Measurements from ENCODE around the gene PLXNA4.

PLXNA4 gene

DNA sequence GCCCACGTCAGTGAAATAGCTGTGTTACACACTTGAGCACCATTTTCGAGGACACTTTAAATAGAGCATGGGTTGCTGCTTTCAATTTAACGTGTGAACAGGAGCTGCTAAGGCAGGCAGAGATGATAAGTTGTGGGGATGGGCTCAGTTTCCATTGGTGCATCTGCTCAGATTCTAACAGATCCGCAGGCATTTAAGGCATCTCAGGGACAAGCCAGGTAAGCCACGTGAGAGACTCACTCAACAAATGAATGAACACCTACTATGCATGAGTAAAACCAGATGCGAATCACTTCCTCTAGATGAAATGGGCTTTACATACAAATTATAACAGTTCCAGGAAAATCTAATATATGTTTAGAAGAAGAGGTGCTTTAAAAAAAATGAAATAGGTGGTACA lies 34.6 kb downstream of the PLXNA4 start:
- H3K4me1 Mint-ChIP-seq (ENCODE audit: low read depth), result peaks cover 9% of the 10 kb centered on the region
- no peaks in the 10 kb centered on the region for H3K27me3 Mint-ChIP-seq
- H3K27ac Mint-ChIP-seq, result no peak overlapping the region
- H3K36me3 Mint-ChIP-seq (ENCODE audit: low read depth), result no peaks in the 10 kb centered on the region
- H3K4me3 Mint-ChIP-seq, result no peak overlapping the region
- no peaks in the 10 kb centered on the region for H3K9me3 Mint-ChIP-seq

DNA sequence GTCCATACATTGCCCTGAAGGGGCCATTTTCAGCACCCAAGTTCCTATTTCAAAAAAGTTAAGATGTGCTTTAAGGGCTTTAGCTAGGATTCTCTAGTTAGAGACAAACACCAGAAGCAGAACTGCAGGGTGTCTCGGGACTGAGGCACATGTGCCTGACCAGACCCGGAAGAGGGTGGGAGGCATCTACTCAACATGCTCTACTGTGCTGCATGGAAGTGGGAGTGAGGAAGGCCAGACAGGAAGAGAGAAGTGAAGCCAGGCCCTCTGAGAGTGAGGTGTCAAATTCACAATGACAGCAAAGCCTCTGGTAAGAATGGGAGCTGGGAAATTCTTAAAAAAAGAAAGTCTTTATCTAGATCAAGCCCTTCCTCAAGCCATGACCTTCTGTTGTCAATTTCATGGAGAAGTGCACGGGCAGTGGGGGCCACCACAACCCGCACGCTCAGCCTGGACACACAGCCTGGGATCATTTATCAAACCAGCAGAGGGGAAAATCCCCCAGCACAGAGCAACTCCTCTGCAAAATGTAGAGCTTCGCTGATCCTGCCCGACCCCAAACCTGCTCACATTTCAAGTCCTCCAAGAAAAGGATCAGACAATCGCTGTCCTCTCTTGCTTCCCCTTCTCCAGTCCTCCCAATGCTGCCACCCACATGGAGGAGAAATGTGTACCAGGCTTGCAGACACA lies 38.7 kb downstream of the PLXNA4 start:
- Mint-ChIP-seq H3K27me3 (no peaks in the 10 kb centered on the region), H3K36me3 (ENCODE audit: low read depth) (no peaks in the 10 kb centered on the region), H3K9me3 (no peaks in the 10 kb centered on the region), H3K27ac (no peak overlapping the region), H3K4me1 (ENCODE audit: low read depth) (no peaks in the 10 kb centered on the region), H3K4me3 (no peak overlapping the region)

DNA sequence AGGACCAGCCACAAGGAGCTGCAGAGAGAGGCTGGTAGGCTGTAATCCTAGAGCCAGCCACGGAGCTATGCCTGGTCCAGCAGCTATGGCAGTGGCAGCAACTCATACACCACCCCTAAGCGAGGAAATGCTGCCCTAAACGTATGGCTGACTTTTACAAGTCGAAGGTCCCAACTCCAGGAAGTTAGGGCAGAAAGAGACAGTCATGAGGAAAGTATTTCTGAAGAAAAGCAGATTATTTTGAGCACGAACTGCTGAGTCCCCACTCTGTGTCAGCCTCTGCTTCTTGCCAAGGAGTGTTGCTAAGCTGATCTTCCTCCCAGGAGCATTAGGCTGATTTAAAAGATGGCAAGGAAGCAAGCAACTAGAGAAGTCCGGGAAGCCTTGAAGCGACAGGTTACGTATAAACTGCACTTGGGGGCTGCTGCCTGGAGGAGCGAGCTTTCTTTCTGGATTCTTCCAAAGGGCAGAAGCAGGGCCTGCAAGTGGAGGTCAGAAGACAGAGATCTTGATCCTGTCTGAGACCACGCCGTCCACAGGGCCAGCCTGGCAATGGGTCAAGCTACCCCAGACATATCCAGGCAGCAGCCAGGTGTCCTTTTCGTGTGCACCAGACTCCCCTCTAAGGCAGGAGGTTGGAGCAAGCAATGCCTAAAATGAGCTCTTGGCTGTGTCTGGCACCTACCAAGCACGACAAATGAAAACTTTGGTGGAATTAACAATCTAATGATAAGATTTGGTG lies 39.4 kb downstream of the PLXNA4 start:
- Mint-ChIP-seq H3K27me3 (no peaks in the 10 kb centered on the region), H3K36me3 (ENCODE audit: low read depth) (no peaks in the 10 kb centered on the region), H3K4me3 (no peak overlapping the region), H3K27ac (no peak overlapping the region), H3K4me1 (ENCODE audit: low read depth) (no peaks in the 10 kb centered on the region), H3K9me3 (no peaks in the 10 kb centered on the region)

DNA sequence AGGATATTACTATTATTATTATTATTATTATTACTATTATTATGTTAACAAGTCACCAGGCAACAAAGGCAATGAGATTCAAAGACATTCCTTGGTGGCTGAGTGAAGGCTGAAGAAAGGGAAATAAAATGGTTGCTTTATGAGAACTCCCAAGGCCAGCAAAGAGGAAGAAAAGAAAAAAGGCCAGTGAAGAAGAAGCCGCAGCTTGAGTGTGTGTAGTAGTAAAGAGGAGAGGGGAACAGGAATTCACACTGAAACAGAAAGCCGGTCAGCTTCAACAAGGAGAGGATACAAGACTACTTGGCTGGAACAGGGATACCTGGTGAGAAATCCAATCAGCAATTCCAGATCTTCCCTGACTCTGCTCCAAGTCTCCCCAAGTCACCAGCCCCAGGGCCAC lies 42.4 kb downstream of the PLXNA4 start:
- Mint-ChIP-seq H3K27ac (no peak overlapping the region), H3K4me3 (no peak overlapping the region), H3K27me3 (no peaks in the 10 kb centered on the region), H3K9me3 (no peaks in the 10 kb centered on the region), H3K36me3 (ENCODE audit: low read depth) (no peaks in the 10 kb centered on the region), H3K4me1 (ENCODE audit: low read depth) (peaks cover 6% of the 10 kb centered on the region)

DNA sequence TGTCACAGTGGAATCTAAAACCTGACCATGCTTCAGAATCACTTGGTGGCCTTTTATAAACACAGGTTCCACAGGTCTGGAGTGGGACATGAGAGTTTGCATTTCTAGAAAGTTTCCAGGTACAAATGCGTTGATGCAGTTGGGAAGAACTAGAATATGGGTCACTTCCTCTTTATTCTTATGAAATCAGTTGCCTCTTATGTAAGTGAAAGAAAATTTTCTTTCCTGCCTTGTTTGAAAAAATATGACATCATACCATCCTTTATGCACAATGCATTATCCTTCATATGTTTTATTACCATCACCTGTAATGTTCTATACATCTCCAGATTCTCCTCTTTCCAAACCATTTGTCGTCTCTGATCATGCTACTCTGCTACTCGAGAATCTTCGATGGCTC lies 44.0 kb downstream of the PLXNA4 start:
- Mint-ChIP-seq H3K4me3 (no peak overlapping the region), H3K27ac (no peak overlapping the region), H3K4me1 (ENCODE audit: low read depth) (peaks cover 6% of the 10 kb centered on the region), H3K36me3 (ENCODE audit: low read depth) (no peaks in the 10 kb centered on the region), H3K27me3 (no peaks in the 10 kb centered on the region), H3K9me3 (no peaks in the 10 kb centered on the region)

DNA sequence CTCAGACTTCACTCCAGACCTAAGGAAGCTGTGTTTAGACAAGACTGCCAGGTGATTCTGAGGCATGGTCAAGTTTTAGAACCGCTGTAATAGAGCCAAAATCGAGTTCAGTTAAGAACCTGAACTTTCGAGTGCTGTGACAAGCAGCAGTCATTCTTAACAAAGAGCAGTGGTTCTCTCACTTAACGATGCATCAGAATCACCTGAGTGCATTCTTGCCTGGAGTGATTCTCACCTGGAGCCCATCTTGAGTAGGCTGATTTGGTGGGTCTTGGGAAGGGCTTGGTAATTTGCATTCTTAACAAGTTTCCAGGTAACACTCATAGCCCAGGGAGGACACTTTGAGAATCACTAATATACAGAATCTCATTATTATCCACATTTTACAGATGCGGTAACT lies 44.7 kb downstream of the PLXNA4 start:
- no peaks in the 10 kb centered on the region for H3K9me3 Mint-ChIP-seq
- H3K27me3 Mint-ChIP-seq, result no peaks in the 10 kb centered on the region
- H3K4me3 Mint-ChIP-seq, result no peak overlapping the region
- no peaks in the 10 kb centered on the region for H3K36me3 Mint-ChIP-seq (ENCODE audit: low read depth)
- H3K4me1 Mint-ChIP-seq (ENCODE audit: low read depth), result peaks cover 7% of the 10 kb centered on the region
- no peak overlapping the region for H3K27ac Mint-ChIP-seq

DNA sequence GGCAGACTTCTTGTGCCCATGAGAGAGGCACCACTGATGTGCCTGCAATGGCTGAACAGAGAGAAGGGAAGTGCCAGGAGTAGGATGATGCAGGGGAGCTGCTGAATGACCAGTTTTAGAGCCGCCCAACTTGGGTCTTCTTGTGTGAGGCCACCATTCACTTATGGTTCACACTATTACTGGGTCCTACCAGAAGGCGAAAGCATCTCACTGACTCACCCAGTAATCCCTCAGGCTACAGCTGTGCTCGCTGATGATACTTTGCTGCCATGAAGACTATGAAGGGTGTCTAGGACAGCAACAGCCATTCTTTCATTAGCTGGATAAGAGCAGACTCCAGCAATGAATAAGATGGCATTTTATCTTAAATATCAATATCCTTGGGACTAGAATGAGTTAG lies 47.6 kb downstream of the PLXNA4 start:
- Mint-ChIP-seq H3K27me3 (no peaks in the 10 kb centered on the region), H3K27ac (no peak overlapping the region), H3K9me3 (no peaks in the 10 kb centered on the region), H3K4me1 (ENCODE audit: low read depth) (peaks cover 16% of the 10 kb centered on the region), H3K36me3 (ENCODE audit: low read depth) (no peaks in the 10 kb centered on the region), H3K4me3 (no peak overlapping the region)

DNA sequence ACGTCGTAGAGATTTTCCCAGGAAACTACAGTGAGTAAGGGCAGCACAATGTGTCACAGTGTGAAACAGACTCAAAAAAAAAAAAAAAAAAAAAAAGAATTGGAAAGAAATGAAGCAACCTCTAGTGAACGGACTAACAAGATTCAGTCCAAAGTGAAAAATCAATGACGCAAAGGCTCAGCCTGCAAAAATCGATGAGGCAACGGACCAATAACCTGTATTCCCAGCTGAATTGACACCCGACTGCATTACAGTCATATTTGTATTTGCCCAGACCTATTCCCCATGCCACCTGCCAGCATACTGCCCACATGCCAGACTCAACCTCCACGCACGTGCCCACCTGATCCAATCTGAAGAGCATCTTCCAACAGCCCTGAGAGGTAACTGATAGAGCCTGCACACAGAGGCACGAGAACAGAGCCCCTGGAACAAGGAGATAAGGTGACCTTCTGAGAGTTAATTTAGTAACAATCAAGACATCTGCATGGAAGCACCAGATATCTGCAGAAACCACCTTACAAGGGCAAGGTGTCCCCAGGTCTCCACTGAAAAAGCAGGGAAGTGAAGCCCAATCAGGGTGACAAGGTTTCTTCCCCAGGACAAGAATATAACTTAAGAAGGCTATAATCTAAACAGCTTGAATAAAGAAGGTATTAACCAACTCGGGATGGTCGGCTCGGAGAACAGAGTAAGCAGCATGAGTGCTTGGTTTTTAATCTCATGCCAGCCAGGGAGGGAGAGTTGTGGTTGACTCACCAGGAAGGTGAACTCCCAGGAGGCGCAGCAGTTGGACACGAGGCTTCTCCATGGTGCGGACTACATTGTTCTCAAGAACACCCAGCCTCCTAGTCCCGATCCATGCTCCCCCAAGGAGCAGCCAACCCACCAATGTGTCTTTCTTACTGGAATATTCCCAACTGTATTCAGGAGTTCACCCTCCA lies 48.5 kb downstream of the PLXNA4 start:
- peaks cover 16% of the 10 kb centered on the region for H3K4me1 Mint-ChIP-seq (ENCODE audit: low read depth)
- no peaks in the 10 kb centered on the region for H3K9me3 Mint-ChIP-seq
- no peak overlapping the region for H3K4me3 Mint-ChIP-seq
- H3K27ac Mint-ChIP-seq, result no peak overlapping the region
- no peaks in the 10 kb centered on the region for H3K27me3 Mint-ChIP-seq
- H3K36me3 Mint-ChIP-seq (ENCODE audit: low read depth), result no peaks in the 10 kb centered on the region

DNA sequence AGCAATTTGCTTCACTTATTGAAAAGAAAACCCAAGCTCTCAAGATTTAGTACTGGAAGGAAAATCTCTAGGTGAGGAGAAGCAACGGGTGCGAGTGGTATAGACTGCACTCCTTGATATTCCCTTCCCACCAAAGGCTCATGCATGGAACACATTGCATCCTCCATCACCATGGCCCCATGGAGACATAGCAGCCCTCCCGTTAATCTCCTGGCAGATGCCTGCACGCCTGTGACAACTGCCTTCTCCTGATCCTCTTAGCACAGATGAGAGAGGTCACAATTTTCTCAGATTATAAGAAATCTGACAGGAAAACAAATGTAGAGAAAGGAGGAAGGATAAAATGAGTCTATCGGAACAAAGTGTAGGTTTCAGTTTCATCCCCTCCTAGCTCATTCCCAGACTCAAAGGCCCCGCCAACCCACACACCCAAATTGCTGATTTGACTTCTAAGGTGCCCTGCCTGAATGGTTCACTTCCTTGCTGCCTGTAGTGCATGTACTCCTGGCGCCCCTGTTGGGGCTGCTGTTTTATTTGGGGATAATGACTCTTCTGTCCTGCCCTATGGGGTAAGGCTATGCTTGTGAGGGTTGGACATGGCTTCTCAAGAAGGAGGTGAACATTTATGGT lies 50.0 kb downstream of the PLXNA4 start:
- no peak overlapping the region for H3K27ac Mint-ChIP-seq
- peaks cover 16% of the 10 kb centered on the region for H3K4me1 Mint-ChIP-seq (ENCODE audit: low read depth)

DNA sequence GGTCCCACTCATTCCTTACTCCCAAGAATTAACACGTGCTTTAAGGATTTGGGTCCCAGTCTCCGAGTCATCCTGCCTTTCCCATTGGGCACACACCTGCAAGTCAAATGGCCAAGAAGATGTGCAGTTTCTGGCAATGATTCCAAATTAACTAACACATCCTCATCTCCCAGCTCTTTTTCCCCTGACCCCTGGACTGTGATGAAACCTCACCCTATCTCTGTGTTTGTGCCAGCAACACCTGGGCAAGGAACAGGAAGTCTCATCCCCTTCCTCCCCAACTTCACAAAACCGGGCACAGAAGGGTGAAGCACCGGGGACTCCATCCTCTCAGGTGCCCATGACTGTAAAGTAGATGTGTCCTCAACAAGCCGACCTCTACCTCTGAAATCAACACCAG lies 54.8 kb downstream of the PLXNA4 start:
- Mint-ChIP-seq H3K27ac (no peak overlapping the region), H3K4me1 (ENCODE audit: low read depth) (peaks cover 7% of the 10 kb centered on the region), H3K36me3 (ENCODE audit: low read depth) (no peaks in the 10 kb centered on the region), H3K27me3 (no peaks in the 10 kb centered on the region), H3K9me3 (no peaks in the 10 kb centered on the region), H3K4me3 (no peak overlapping the region)

More for the DNA sequence above, 50.0 kb downstream of the PLXNA4 start:
- H3K36me3 Mint-ChIP-seq (ENCODE audit: low read depth), result no peaks in the 10 kb centered on the region
- no peak overlapping the region for H3K4me3 Mint-ChIP-seq
- H3K27me3 Mint-ChIP-seq, result no peaks in the 10 kb centered on the region
- H3K9me3 Mint-ChIP-seq, result no peaks in the 10 kb centered on the region

DNA sequence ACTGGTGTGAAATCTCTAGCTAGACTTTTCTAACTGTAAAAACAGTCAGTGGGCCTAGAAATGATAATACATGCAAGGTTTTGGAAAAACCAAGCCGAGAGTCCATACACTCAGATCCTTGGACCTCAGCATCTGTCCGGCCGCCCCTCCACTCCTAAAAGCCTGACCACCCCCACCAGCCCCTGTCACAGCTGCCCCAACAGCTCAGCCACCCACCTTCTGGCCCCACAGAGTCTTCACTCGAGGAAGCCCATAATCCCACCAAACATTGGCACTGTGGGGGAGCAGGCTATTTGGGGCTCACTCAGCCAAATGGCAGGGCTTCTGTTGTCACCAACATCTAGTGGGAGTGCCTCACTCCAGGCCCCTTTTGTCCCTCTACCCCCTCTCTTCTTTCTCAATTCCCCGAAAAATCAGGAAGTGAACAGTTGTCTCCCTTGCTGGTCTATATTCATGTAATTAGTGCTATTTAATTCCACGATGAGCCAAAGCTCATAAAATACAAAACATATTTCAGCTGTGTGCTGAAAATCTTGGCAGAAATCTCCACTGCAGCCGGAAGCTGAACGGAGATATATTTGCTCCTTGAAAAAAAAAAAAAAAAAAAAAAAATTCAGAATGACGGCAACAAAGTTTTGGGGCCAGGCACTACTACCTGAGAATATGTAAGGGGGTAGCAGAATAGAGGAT lies 55.5 kb downstream of the PLXNA4 start:
- H3K27ac Mint-ChIP-seq, result no peak overlapping the region
- H3K4me1 Mint-ChIP-seq (ENCODE audit: low read depth), result peaks cover under 1% of the 10 kb centered on the region
- H3K36me3 Mint-ChIP-seq (ENCODE audit: low read depth), result no peaks in the 10 kb centered on the region
- no peaks in the 10 kb centered on the region for H3K9me3 Mint-ChIP-seq
- no peaks in the 10 kb centered on the region for H3K27me3 Mint-ChIP-seq
- no peak overlapping the region for H3K4me3 Mint-ChIP-seq

DNA sequence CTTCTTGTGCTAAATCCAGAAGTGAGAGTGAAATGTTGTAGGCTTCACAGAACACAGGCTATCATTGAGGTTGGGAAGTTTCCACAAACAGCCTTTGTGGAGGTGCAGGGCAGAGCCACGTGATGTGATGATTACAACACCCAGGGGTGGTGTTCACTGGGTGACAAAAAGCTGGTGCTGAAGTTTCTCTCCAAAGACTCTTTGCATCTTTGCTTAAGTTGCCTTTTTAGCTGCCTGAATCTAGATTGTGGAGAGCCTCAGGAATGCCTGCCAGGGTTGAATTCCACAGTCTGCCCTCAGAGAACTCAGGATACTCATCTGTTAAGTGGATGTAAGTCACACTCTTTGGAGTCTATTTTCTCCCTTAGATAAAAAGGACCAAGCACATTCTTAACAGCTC lies 56.3 kb downstream of the PLXNA4 start:
- H3K4me1 Mint-ChIP-seq (ENCODE audit: low read depth), result no peaks in the 10 kb centered on the region
- no peaks in the 10 kb centered on the region for H3K27me3 Mint-ChIP-seq
- H3K36me3 Mint-ChIP-seq (ENCODE audit: low read depth), result no peaks in the 10 kb centered on the region
- no peak overlapping the region for H3K27ac Mint-ChIP-seq
- H3K9me3 Mint-ChIP-seq, result no peaks in the 10 kb centered on the region
- no peak overlapping the region for H3K4me3 Mint-ChIP-seq

DNA sequence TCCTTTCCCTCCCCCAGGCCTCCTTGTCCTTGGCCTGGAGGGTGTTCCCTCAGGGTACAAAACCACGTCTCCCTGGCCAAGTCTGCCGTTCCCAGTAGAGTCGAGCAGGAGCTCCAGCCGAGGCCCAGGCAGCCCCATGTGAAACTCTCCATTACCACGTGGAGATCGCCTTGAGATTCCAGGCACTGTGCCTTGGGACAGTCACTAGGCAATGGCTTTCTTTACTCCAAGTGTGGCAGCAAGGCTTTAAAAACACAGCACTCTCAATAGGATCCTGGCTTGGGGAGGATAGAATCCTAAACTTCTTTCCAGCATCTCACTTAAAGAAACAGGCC lies 57.5 kb downstream of the PLXNA4 start:
- H3K27ac Mint-ChIP-seq, result no peak overlapping the region
- H3K4me1 Mint-ChIP-seq (ENCODE audit: low read depth), result no peaks in the 10 kb centered on the region
- H3K9me3 Mint-ChIP-seq, result no peaks in the 10 kb centered on the region
- no peak overlapping the region for H3K4me3 Mint-ChIP-seq
- no peaks in the 10 kb centered on the region for H3K27me3 Mint-ChIP-seq
- no peaks in the 10 kb centered on the region for H3K36me3 Mint-ChIP-seq (ENCODE audit: low read depth)

DNA sequence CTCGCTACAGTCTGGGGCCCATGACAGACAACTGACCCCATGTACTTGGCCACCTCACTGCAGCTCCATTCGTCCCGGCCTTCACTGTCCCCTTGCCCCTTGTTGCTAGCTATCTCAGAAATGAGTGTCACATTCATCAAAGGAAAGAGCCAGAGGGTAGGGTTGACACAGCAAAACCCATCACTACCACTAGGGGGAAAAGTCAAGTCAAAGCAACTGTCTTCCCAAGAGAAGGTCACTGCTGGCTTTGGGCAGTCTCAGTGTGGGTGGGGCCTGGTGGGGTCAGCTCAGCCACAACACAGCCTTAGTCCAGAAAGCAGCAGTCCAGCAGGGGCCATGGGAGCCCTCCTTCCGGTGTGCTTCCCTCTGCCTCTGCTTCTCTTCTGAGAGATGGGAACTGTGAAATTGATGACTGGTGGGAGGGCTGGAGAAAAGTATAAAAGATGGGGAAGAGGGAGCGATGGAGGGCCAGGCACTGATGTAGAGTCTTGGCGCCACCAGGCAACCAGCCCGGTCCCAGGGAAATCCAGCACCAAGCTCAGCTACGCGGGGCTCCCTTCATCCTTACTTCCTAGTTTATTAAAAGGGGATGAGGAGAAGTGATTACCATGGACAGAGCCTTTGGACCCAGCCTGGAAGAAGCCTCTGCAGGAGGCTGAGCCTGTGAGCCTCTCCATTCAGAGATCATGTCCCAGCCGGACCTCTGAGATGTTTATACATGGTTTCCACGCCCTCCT lies 58.0 kb downstream of the PLXNA4 start:
- no peaks in the 10 kb centered on the region for H3K4me1 Mint-ChIP-seq (ENCODE audit: low read depth)
- H3K36me3 Mint-ChIP-seq (ENCODE audit: low read depth), result no peaks in the 10 kb centered on the region
- H3K4me3 Mint-ChIP-seq, result no peak overlapping the region
- no peaks in the 10 kb centered on the region for H3K9me3 Mint-ChIP-seq
- H3K27me3 Mint-ChIP-seq, result no peaks in the 10 kb centered on the region
- no peak overlapping the region for H3K27ac Mint-ChIP-seq

Data from stimulated activated naive CD8-positive, alpha-beta T cell treated with anti-CD3 and anti-CD28 coated beads, Interleukin-15, Interleukin-2, amounts not matched to agents 100 ng/mL and 50 ng/mL, for 24 hours (primary cell).